Measurements from ENCODE around the gene KLK10. TPM values are rescaled to one million over a fixed set of nuclear protein-coding genes. Genes with fewer than 3 reads are reported as not detected.

KLK10 gene
- total and polyA plus RNA-seq, 10 of the 15 experiments (the other 5 are each of a cell fraction or from before 2014, with no cell fraction given): not detected

GRCh38 chr19:51023946-51024345 is 4.4 kb upstream of the KLK10 start:
- POLR2A ChIA-PET: no interaction called here
- intact Hi-C loops (cut with micrococcal nuclease; ENCODE audit: unreplicated experiment) (no loop called here), in situ Hi-C loops (cut with MboI) (no loop called here)
- no peak overlapping the region for H3K4me3 ChIP-seq
- no peak for ATAC-seq
- CTCF ChIA-PET: no interaction called here
- 37% methylated on average over 11 of the region's 11 CpGs for WGBS (ENCODE audit: insufficient coverage, insufficient replicate concordance, low lambda C conversion rate, missing lambda C conversion rate)
- H3K27me3 ChIP-seq (replicated peaks in 1 of 2; ENCODE audit: control insufficient read depth in 2 of 2, insufficient read depth in 2 of 2, low read length in 1 of 2): no peaks in the 10 kb centered on the region; a peak in 3 of 4 replicates
- no peak for FAIRE-seq
- no peaks in the 10 kb centered on the region for H3K9me3 ChIP-seq (replicated peaks; ENCODE audit: control insufficient read depth, insufficient read depth, low read length)
- no peak overlapping the region for H3K27ac ChIP-seq (ENCODE audit: control insufficient read depth, insufficient read depth)
- no peak overlapping the region for H3K4me2 ChIP-seq (ENCODE audit: control insufficient read depth, insufficient read depth)
- SMC1A ChIA-PET (ENCODE audit: uncharacterized antibody, unreplicated experiment): no interaction called here
- H3K9ac ChIP-seq (ENCODE audit: control insufficient read depth, insufficient read depth, low read length): no peak overlapping the region
- TF ChIP-seq PAX5 (IDR thresholded peaks at IDR 0.05; ENCODE audit: borderline replicate concordance, low read depth, low read length): no peak
- TF ChIP-seq KDM1A (IDR thresholded peaks at IDR 0.05; ENCODE audit: borderline replicate concordance): no peak
- TF ChIP-seq RELB (IDR thresholded peaks at IDR 0.05; ENCODE audit: low read depth): no peak
- TF ChIP-seq NBN (IDR thresholded peaks at IDR 0.05): no peak
- no peak for TF ChIP-seq TCF12 (IDR thresholded peaks at IDR 0.05; ENCODE audit: low read depth, low read length)
- no peak for TF ChIP-seq MLLT1 (IDR thresholded peaks at IDR 0.05)
- no peak for TF ChIP-seq HCFC1 (IDR thresholded peaks at IDR 0.05; ENCODE audit: low read length)
- no peak for TF ChIP-seq TARDBP (IDR thresholded peaks at IDR 0.05; ENCODE audit: borderline replicate concordance)
- TF ChIP-seq POLR2A (IDR thresholded peaks at IDR 0.05; ENCODE audit: low read depth, low read length): no peak
- no peak for TF ChIP-seq STAT3 (IDR thresholded peaks at IDR 0.05; ENCODE audit: low read depth, low read length)
- TF ChIP-seq ESRRA (IDR thresholded peaks at IDR 0.05; ENCODE audit: low read length): no peak
- no peak for TF ChIP-seq BCL3 (IDR thresholded peaks at IDR 0.05; ENCODE audit: borderline replicate concordance, insufficient read depth, low read depth, low read length, poor library complexity, severe bottlenecking)
- no peak for TF ChIP-seq MXI1 (IDR thresholded peaks at IDR 0.05; ENCODE audit: low read depth, low read length)
- no peak for TF ChIP-seq CHD2 (IDR thresholded peaks at IDR 0.05; ENCODE audit: borderline replicate concordance, low read depth, low read length)
- no TSS peak for BruUV-seq (replicated peaks)
- RAD21 ChIA-PET (ENCODE audit: unreplicated experiment): no interaction called here
- H2AFZ ChIP-seq (ENCODE audit: control insufficient read depth, low read depth, low read length): no peak overlapping the region
- H4K20me1 ChIP-seq (ENCODE audit: control insufficient read depth, insufficient read depth): no peaks in the 10 kb centered on the region
- no peak for DNase-seq (ENCODE audit: low read depth, low spot score)
- H3K79me2 ChIP-seq (ENCODE audit: control insufficient read depth, insufficient read depth, low read length): no peaks in the 10 kb centered on the region
- H3K36me3 ChIP-seq (ENCODE audit: control insufficient read depth in 2 of 2, insufficient read depth in 2 of 2, low read length in 1 of 2): no peaks in the 10 kb centered on the region
- H3K4me1 ChIP-seq (ENCODE audit: control insufficient read depth, insufficient read depth, low read length): no peaks in the 10 kb centered on the region

All from GM12878 (cell line).